Astrocyte of the hippocampus (primary cell): ENCODE results near the gene CLGN.

Experiments
- DNase-seq: peaks from one replicate; pipeline ENCODE4 v3.0.0; 2011; ENCODE audit warnings: low read depth, low spot score

The CLGN gene

GRCh38 chr4:140374130-140374477 lies 53.3 kb downstream of the CLGN start:
- DNase-seq = no peak

GRCh38 chr4:140373328-140374129 lies 53.9 kb downstream of the CLGN start, which contains the start of gene SCOC:
Gene SCOC (plus strand): TSS chr4:140373646. CDS start chr4:140379171, 5,525 bp downstream.
- peak; percentile 100 for DNase-seq

- peak; percentile 34 for DNase-seq
Measured at GRCh38 chr4:140372751-140373327, 54.6 kb downstream of the CLGN start.

GRCh38 chr4:140368686-140369085 lies 58.8 kb downstream of the CLGN start:
- DNase-seq = peak; percentile 19

GRCh38 chr4:140367738-140368137 lies 59.7 kb downstream of the CLGN start:
- peak; percentile 80 for DNase-seq

GRCh38 chr4:140363558-140363957 lies 63.9 kb downstream of the CLGN start:
- no peak for DNase-seq

- no peak for DNase-seq
Measured at GRCh38 chr4:140363051-140363450, 64.4 kb downstream of the CLGN start.

GRCh38 chr4:140361099-140361498 lies 66.3 kb downstream of the CLGN start:
- no peak for DNase-seq

- DNase-seq = peak; percentile 88
Measured at GRCh38 chr4:140359562-140360427, 67.7 kb downstream of the CLGN start.

- DNase-seq = no peak
Measured at GRCh38 chr4:140358281-140358680, 69.2 kb downstream of the CLGN start.

GRCh38 chr4:140357868-140358267 lies 69.6 kb downstream of the CLGN start:
- DNase-seq = no peak

GRCh38 chr4:140355288-140355687 lies 72.2 kb downstream of the CLGN start:
- DNase-seq = no peak

GRCh38 chr4:140353786-140354185 lies 73.7 kb downstream of the CLGN start:
- no peak for DNase-seq

- DNase-seq = no peak
Measured at GRCh38 chr4:140351093-140352075, 76.1 kb downstream of the CLGN start.

GRCh38 chr4:140349816-140350215 lies 77.6 kb downstream of the CLGN start:
- no peak for DNase-seq

GRCh38 chr4:140346136-140346535 lies 81.3 kb downstream of the CLGN start:
- no peak for DNase-seq

- DNase-seq = peak; percentile 56
Measured at GRCh38 chr4:140344621-140345020, 82.8 kb downstream of the CLGN start.

GRCh38 chr4:140344101-140344500 lies 83.3 kb downstream of the CLGN start:
- peak; percentile 13 for DNase-seq

GRCh38 chr4:140343303-140343702 lies 84.1 kb downstream of the CLGN start:
- DNase-seq = peak; percentile 34

- no peak for DNase-seq
Measured at GRCh38 chr4:140342620-140343019, 84.8 kb downstream of the CLGN start.
